Activated T-cell treated with anti-CD3 and anti-CD28 coated beads, Interleukin-2, amount 50 U/mL, for 1 hour (primary cell): ENCODE data around the gene GRM4.
"Not testable (repeated sequence)": the region's sequence is repeated elsewhere in the genome, so short reads cannot be mapped to it uniquely, and the experiment has no call there.

ENCODE experiments used
- DNase-seq: peaks from one replicate; pipeline ENCODE4 v3.0.0-alpha.2; 2020

The GRM4 gene

DNA sequence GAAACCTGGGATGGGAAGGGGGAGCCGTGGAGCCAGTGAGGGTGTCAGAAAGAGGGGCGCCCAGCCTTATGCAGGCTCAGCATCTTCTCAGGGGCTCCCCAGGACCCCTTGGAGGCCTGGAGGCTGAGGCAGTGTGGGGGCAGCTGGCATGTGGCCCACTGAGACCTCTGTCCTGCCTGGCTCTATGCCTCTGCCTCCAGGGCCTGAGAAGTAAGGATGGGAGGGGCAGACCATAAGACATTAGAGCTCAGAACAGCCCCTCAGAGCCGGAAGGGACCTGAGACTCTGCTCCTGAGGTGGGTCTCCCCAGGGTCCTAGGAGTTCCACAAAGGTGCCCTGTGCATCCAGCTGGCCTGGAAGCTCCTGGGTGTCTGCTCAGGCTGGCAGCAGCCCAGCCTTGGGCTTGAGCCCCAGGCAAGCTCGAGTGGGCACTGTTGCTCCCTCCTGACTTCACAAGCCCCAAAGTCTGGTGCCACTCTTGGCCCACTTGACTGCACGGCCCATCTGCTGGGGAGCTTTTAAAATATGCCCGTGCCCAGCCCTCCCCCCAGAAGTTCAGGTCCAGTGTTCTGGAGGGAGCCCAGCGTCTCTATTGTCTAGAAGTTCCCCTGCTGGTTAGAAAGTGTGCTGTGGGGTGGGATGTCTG is 126.8 kb downstream of the GRM4 start:
- no peak for DNase-seq

DNA sequence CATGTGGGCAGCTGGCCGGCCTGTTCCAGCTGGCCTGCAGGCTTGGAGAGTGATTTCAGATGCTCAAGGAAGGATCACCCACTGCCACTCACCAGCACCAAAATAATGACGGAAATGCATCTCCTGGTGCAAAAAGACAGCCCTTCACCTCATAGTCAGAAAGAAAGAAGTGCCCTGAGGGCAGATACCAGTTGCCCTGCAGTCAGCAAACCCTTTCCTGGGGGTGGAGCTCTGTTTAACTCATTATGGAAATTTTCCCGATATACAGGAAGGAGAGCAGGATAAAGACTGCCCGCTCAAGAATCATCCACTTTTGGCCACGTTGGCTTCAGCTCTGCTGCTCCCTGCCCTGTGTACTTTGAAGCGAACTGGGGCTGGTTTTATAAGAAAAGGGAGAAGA is 127.9 kb downstream of the GRM4 start:
- no peak for DNase-seq

DNA sequence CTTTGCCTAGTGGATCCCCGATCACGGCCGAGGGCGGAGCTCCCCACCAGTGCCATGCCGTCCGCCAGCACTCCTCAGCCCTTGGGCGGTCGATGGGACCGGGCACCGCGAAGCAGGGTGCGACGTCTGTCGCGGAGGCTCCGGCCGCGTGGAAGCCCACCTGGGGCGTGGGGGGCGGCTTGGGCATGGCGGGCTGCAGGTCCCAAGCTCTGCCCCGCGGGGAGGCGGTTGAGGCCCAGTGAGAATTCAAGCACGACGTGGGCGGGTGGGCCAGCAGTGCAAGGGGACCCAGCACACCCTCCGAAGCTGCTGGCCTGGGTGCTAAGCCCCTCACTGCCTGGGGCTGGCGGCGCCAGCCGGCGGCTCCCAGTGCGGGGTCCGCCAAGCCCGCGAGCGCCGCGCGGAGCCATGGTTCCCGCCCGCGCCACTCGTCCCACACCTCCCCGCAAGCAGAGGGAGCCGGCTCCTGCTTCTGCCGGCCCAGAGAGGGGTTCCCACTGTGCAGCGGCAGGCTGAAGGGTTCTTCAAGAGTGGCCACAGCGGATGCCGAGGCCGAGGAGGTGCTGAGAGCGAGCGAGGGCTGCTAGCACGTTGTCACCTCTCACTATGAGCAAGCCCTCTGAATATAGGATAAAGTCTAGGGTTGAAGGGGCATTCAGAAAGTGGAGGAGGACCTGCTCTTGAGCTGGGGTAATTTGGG is 128.6 kb downstream of the GRM4 start:
- DNase-seq: no peak

DNA sequence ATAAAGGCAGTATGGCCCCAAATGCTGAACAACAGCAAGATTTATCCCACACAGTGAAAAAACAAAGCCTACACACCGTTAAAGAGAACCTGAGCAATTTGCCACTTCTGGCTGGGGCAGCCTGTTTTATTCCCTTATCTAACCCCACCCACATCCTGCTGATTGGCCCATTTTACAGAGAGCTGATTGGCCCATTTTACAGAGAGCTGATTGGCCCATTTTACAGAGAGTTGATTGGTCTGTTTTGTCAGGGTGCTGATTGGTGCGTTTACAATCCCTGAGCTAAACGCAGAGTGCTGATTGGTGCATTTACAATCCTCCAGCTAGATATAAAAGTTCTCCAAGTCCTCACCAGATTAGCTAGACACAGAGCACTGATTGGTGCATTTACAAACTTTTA is 129.3 kb downstream of the GRM4 start:
- DNase-seq: not testable (repeated sequence)

DNA sequence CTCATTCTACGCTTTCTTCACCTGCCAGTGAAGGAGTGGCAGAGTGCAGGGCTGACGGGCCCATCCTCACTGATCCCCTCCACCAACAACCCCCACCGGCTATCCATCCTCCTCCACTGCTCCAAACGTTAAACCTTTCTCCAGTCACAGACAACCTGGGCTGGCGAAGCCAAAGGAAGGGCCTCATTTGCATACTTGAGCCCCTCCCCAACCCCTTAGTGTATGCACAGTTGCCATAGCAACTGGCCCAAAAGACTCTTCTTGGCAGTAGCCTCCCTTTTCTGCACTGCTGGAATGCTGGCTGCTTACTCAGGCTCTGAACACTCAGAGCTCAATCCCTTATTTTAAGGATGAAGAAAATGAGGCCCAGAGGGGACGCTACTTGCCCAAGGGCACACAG is 130.3 kb downstream of the GRM4 start:
- DNase-seq: no peak

DNA sequence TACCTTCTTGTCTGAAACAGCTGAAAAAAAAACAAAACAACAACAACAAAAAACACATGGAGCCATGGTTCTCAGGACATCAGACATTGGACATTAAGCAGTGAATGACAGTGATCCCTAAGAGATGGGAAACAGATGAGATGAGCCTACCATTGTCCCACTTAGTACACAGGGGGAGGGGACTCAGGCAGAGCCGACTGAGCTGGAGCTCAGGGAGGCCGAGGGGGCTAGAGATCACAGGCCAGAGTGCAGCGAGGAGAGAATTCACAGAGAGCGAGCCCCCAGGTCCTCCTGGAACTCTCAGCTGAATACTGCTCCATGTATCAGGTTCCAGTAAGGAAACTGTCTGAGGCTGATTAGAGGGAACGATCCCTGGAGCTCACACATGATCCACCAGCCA is 134.6 kb downstream of the GRM4 start:
- no peak for DNase-seq

DNA sequence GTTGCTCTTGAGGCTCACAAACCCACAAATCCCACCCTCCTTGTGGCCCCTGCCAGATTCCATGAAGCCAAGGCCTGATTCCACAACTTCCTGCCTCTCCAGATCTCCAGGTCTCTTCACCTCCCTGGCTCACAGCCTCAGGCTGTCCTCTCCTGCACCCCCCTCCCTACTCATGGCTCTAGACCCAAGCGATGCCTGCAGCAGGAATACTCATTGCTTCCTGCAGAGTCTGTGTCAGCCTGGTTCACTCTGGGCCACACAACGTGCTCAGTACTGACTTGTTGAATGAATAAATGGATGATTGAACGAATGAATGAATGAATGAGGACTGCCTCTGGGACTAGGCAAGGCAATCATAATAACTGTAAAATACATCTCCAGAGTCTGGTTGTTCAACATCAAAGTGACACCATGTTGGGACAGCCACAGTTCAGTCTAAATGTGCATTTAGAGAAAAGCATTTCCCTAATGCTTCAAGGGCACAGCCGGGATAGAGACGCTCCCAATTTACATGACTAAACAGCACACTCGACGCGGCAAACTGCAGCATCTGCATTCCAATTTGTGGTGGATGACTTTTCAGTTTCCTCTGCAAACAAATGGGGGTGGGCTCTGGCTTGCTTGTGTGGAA is 139.9 kb downstream of the GRM4 start:
- DNase-seq: no peak

DNA sequence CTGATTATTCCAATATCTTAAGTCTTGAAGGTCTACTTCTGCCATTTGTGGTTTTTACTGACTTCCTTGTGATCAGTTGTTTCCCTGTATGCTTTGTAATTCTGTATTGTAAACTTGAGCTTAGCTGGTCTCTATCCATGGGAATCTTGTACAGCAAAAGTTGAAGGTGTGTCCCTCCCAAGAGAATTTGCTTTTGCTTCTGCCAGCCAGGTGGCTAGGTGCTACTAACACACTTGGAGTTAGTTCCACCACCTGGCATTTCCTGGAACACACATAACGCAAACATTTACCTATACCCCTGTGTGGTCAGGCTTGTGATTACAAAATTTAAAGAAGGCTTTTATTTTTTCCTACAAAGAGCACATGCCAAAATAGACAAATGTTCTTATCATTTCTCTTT is 141.2 kb downstream of the GRM4 start:
- DNase-seq: no peak

DNA sequence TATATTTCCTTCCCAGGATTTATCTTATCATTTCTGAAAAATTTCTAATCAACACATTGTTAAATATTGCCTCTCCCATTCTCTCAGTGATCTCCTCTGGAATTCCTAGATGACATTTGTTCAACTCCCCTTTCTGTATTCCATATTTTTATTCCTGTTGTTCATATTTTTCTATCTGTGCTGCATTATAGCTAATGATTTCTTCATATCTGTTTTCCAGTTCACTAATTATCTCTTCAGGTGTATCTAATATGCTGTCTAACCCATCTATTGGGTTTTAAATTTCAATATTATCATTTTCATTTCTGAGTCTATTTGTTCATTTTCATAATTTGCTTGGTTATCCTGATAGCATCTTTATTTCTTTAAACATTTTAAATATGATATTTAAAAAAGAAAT is 141.9 kb downstream of the GRM4 start:
- DNase-seq: no peak

DNA sequence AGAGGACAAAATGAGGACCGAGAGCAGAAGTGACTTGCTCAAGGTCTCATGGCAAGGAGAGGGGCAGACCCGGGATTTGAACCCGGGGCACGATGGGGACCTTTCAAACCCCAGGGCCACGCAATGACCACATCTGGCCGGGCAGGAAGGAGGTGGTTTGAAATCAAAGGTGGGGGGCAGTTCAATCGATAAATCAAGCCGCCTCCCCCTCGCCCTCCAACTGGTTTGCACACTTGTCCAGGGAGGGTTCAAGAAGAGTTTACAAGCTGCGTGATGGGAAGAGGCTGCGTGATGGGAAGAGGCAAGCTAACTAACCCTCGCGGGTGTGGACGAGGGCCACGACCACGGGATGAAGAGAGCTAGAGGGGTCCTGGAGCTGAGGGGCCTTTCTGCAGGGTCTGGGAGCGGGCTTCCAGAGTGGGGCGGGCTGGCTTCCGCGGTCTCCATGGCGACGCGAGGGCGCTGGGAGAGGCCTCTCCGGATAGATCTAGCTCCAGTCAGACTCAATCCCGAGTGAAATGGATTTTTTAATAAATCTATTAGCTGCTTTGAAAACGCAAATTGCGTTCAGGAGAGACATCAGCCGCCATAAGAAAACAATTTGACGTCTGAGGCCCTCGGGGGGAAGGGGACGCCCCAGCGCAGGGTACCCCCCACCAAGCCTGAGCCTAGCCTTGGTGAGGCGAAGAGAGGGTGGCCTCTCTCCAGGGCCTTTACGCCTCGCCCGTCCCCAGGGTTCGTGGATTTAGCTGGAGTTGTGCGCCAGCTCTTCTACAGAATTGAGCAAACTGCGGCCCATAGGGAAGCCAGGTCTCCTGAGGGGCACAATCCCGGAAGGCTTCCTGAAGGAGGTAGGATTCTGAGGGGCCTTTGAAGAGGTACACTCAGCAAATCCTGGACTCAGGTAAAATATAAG is 143.9 kb downstream of the GRM4 start:
- DNase-seq: no peak

DNA sequence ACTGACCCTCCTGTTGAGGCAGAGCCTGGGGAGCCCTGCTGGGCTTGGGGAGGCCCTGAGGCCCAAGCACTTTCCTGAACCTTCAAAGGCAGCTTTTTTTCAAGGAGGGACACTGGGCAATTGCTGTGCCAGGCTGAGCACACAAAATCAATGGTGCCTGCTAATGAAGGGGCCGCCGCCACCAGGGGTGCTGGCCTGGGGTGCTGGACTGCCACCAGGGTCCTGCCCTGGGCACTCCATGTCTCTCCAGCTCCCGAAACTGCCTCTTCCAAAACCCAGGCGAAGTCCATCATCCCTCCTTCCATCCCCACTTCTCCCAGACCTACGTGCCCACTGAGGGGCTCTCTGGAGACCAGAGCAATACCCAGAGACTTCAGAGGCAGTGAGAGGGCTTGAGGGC is 145.6 kb downstream of the GRM4 start:
- DNase-seq: no peak

DNA sequence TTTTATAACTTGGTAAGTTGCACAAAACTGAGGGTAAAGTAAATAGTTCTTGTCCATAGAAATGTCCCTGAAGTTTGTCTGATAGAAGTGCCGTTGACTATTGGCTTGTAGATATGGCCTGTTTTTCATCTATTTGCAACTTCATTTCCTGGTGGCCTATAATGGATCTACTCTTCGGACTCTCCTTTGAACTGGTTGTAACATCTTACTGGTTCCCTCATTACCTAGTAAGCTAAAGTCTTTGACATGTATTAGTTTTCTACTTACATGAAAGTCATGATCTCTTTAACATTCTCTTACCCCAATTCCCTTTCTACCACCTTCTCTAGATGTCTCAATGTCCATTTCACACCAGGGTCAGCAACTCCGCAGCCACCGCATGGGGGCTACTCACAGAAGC is 146.3 kb downstream of the GRM4 start:
- no peak for DNase-seq

DNA sequence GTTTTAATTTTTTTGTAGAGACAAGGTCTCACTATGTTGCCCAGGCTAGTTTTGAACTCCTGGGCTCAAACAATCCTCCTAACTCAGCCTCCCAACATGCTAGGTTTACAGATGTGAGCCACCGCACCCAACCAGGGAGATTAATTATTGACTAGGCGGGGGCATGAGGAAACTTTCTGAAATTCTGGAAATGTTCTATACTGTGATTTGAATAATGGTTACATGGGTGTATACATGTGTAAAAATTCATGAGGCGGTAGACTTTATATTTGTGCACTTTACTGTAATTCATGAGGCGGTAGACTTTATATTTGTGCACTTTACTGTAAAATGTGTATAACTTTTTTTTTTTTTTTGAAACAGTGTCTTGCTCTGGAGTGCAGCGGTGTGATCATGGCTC is 147.2 kb downstream of the GRM4 start:
- DNase-seq: no peak

DNA sequence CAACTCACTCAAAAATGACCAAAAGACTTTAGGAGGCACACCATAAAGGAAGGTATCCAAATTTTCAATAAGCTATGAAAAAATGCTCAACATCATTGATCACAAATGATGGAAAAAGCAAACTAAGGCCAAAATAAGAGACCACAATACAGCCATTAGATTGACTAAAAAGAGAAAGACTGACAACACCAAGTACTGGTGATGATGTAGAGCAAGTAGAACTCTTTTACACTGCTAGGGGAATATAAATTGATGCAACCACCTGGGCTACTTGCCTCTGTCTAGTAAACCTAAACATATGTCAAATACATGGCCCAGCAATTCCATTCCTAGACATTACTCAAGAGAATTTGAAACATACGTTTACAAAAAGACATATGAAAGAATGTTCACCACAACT is 148.6 kb downstream of the GRM4 start:
- DNase-seq: no peak

DNA sequence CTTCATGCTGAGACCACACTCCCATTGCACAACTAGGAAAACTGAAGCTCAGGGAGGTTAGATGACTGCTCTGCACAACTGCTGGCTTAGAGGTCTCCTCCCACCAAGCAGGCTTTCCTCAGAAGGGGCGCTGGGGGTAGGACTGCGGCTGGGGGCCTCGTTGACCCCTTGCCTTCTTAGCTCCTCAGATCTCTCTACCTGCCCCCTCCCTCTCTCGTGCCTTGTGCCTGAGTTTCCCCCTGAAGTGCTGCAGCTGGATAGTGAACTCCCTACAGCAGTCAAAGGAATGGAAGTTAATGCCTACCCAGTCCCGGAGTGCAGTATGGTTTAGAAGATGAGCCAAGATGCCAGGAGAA is 149.8 kb downstream of the GRM4 start:
- no peak for DNase-seq

DNA sequence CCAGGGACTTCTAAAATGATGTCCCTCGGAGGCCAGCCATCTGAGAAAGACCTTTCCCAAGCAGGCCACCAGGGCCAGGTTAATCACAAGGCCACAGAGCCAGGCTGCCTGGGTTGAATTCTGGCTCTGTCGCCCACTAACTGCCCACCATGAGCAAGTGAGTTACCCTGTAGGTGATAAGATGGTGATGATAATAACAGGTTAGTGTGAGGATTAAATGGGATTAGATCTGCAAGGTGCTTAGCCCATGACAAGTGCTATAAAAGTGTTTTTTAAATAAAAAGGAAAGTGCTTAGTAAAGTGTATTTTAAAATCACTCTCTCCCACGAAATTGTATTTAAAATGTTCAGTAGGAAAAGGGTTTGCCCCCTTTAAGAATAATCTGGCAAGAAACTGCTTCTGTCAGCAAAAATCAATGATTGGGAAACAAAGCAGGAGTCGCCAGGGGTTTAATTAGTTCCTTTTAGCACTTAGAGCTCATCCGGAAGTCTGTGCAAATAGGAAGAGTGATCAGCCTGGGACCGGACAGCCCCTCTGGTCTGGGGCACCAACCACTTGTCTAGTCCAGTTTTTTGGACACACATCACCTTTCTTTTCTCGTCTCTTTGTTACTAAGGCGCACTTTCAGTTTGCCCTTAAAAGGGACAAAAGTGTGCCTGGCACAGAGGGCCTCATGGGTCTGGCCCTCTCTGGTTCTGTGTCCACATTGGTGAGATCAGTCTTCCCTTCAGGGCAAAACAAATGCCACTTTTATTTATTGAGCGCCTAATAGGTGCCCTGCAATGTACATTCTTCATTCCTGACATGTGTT is 150.4 kb downstream of the GRM4 start:
- DNase-seq: no peak

DNA sequence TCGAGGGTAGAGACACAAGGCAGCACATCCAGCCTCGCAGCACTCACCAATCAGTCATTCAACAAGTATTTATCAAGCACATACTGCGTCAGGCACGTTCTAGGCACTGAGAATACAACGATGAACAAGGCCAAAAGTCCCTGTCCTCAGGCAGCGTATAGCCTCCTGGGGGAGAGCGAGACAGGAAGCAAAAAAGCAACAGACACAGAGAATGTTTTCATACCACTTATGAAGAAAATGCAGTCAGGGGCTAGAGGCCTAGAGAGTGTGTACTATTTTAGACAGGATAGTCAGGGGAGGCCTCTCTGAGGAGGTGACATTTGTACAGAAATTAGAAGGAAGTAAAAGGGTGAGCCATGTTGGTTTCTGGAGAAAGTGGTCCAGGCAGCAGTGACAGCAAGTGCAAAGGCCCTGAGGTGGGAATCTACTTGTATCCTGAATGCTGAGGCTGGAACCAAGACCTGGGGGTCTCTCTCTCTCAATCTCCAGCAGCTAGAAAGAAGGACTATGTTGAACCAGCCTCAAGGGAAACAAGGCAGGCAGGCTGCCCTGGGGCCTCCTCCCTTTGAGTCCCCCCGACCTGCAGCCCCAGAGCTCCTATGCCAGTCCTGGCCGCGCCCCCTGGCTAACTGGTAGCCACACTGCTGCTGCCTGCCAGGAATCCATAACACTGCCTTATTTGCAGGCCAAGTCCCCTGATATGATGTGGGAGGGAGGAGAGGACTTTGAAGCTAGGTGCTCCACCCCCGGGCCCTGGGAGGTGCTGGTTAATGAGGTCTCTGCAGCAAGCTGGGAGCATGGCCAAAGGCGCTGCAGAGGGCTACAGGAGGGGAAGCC is 151.2 kb downstream of the GRM4 start:
- DNase-seq: no peak

DNA sequence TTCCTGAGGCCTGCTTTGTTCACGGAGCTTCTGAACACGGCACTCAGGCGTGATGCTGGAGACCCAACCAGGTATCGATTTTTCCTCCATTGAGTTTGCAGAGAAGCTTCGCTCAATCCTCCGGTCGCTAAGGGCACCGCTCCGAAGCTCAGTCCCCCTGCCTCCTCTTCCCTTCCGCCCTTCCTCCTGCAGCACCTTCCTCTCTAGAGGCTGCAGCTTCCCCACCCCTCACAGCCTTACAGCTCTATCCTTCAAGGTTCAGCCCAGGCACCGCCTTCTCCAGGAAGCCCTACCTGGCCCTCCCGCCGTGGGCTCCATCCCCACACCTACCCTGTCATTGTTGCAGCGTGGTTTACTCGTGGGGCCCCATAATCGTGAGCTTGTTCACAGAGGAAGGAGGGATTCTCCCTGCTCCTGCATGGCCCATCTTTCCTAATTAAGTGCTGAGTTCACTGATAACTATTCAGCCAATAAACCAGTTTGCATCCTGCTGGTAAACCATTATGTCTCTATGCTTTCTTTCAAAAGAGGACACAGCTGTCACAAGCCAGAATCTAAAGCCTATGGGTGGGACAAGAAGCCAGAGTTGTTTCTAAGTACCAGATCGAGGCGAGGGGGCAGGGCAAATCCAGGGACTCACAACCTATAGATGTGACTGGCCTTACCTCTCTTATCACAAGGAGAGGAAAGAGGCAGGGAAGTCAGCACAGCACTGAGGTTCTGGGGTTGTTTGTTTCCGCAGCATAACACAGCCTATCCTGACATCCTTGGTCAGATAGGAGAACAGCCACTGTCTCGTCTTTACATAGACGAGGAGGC is 152.0 kb downstream of the GRM4 start:
- no peak for DNase-seq

DNA sequence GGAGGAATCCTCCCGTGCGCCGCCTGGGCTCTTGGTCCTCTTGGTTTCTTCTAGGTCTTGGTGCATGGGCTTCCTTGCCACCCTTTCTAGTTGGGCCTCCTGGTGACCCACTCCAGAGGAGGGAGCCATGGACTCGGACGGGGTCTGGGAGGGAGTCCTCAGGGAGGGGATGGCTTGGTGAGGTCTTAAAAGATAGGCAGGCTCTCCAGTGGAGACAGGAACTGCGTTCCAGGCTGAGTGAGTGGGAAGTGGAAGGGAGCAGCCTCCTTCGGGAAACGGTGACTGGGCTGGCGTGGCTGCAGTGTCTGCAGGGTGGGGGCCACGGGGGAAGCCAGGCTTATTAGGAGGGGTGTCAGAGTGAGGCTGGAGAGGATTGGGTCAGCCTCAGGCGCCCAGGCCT is 152.8 kb downstream of the GRM4 start:
- DNase-seq: no peak

DNA sequence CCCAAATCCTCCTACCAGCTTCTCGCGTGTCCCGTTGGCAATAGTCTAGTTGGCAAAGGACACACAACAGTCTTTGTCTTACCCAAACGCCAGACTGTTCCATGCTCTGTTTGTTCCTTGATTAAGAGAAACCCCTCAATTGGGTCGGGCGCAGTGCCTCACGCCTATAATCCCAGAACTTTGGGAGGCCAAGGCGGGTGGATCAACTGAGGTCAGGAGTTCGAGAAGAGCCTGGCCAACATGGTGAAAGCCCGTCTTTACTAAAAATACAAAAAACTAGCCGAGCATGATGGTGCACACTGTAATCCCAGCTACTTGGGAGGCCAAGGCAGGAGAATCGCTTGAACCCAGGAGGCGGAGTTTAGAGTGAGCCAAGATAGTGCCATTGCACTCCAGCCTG is 153.7 kb downstream of the GRM4 start:
- no peak for DNase-seq

DNA sequence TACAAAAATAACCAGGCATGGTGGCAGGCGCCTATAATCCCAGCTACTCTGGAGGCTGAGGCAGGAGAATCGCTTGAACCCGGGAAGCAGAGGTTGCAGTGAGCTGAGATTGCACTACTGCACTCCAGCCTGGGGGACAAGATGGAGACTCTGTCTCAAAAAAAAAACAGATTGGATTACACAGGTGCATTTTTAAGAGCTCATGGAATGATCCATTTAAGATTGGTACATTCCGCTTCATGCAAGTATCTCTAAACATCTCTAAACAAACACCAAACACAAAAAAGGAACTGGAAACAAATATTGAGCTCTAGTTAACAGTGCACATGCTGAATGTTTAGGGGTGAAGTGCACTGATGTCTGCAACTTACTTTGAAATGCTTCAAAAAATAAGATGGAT is 154.3 kb downstream of the GRM4 start:
- DNase-seq: no peak
